Panc1 (cell line): ENCODE results near the gene NDOR1. TPM values are rescaled to one million over a fixed set of nuclear protein-coding genes. Genes with fewer than 3 reads are reported as not detected.

Source experiments
- ATAC-seq: fragments of 200-7000 bp; cut with Tn5 transposase; 2 replicates; pipeline ENCODE4 v1.9.1; 2020; ENCODE audit warnings: mild to moderate bottlenecking, moderate library complexity
- BruUV-seq: library from RNA; stranded (reverse); fragments of 400-500 nt; replicated peaks from 2 replicates; lab custom pipeline; 2021; lab: Mats Ljungman, UMichigan
- CTCF ChIA-PET: fragments of 300-600 bp; sonication (Branson Sonifier 250); formaldehyde crosslinking; loops from one replicate; lab custom pipeline; 2022; ENCODE audit warnings: antibody characterized with exemption; lab: Charles Lee
- POLR2A ChIA-PET: fragments of 300-600 bp; sonication (Branson Sonifier 250); formaldehyde crosslinking; loops from one replicate; lab custom pipeline; 2022; ENCODE audit warnings: antibody characterized with exemption; lab: Charles Lee
- DNase-seq: peaks from one replicate; pipeline ENCODE4 v3.0.0-alpha.2; 2010; ENCODE audit warnings: low read depth, low spot score
- H3K27ac ChIP-seq: 2 replicates; pipeline ENCODE4 v1.5.1; 2011; ENCODE audit warnings: mild to moderate bottlenecking, low read length, inconsistent platforms
- H3K27me3 ChIP-seq: fragments of 200-500 bp; sonication (Bioruptor generic); 2 replicates; pipeline ENCODE4 v1.6.0; 2014; ENCODE audit warnings: low read length, inconsistent platforms; ENCODE audit not compliant: control insufficient read depth, insufficient read depth
- H3K36me3 ChIP-seq: fragments of 200-500 bp; sonication (Bioruptor generic); 2 replicates; pipeline ENCODE4 v1.5.1; 2014; ENCODE audit warnings: inconsistent platforms, mild to moderate bottlenecking, low read length, moderate library complexity; ENCODE audit not compliant: control insufficient read depth, insufficient read depth
- H3K4me1 ChIP-seq: 2 replicates; pipeline ENCODE4 v1.5.1; 2011; ENCODE audit warnings: inconsistent platforms, mild to moderate bottlenecking, low read length, moderate library complexity; ENCODE audit not compliant: control insufficient read depth, insufficient read depth
- H3K4me3 ChIP-seq, 2 experiments: 2 replicates each; pipeline ENCODE4 v1.5.1; 2011 to 2012; ENCODE audit warnings: low read depth in 2 of 2, low read length in 2 of 2, mild to moderate bottlenecking in 2 of 2, inconsistent platforms in 1 of 2, moderate library complexity in 1 of 2
- H3K9me3 ChIP-seq: fragments of 200-500 bp; sonication (Bioruptor generic); 2 replicates; pipeline ENCODE4 v1.5.1; 2014; ENCODE audit warnings: low read depth, mild to moderate bottlenecking, inconsistent platforms, low read length, moderate library complexity; ENCODE audit not compliant: control insufficient read depth, insufficient read depth
- CTCF ChIP-seq: fragments of 450-650 bp; IDR thresholded peaks from 2 replicates; pipeline ENCODE4 v1.5.1; 2017; ENCODE audit warnings: mild to moderate bottlenecking
- POLR2AphosphoS5 ChIP-seq: IDR thresholded peaks from 2 replicates; pipeline ENCODE4 v1.6.1; 2012; ENCODE audit warnings: mild to moderate bottlenecking, low read depth, low read length, moderate library complexity
- REST ChIP-seq, 2 experiments: IDR thresholded peaks; 2 replicates each; pipeline ENCODE4 v1.6.1; 2011 to 2012; ENCODE audit warnings: low read depth in 2 of 2, control low read depth in 1 of 2, low read length in 1 of 2, mild to moderate bottlenecking in 1 of 2, moderate library complexity in 1 of 2; ENCODE audit not compliant: insufficient read depth in 1 of 2
- SIN3A ChIP-seq: IDR thresholded peaks from 2 replicates; pipeline ENCODE4 v1.6.1; 2012; ENCODE audit warnings: low read depth, mild to moderate bottlenecking, low read length, moderate library complexity, borderline replicate concordance; ENCODE audit not compliant: insufficient read depth
- TCF7L2 ChIP-seq: IDR thresholded peaks from 2 replicates; pipeline ENCODE4 v1.6.1; 2011; ENCODE audit warnings: mild to moderate bottlenecking, low read depth, low read length, inconsistent platforms
- in situ Hi-C: cut with HindIII; loops from 2 replicates; pipeline ENCODE4 v1.10.0; 2016; ENCODE audit warnings: low sequenced_read_pairs, low pct_unique_long_range_greater_than_20kb
- intact Hi-C: fragments of 100-400 bp; cut with micrococcal nuclease; formaldehyde crosslinking; loops from one replicate; pipeline ENCODE4 v1.10.0; 2022; ENCODE audit not compliant: unreplicated experiment
- total RNA-seq: library from RNA; stranded (reverse); gene quantifications from one replicate; pipeline ENCODE4 v1.2.1, GENCODE V29; 2021; ENCODE audit not compliant: unreplicated experiment

The NDOR1 gene
- total RNA-seq, 1 experiment from 2014 or later = 15.6 TPM

DNA sequence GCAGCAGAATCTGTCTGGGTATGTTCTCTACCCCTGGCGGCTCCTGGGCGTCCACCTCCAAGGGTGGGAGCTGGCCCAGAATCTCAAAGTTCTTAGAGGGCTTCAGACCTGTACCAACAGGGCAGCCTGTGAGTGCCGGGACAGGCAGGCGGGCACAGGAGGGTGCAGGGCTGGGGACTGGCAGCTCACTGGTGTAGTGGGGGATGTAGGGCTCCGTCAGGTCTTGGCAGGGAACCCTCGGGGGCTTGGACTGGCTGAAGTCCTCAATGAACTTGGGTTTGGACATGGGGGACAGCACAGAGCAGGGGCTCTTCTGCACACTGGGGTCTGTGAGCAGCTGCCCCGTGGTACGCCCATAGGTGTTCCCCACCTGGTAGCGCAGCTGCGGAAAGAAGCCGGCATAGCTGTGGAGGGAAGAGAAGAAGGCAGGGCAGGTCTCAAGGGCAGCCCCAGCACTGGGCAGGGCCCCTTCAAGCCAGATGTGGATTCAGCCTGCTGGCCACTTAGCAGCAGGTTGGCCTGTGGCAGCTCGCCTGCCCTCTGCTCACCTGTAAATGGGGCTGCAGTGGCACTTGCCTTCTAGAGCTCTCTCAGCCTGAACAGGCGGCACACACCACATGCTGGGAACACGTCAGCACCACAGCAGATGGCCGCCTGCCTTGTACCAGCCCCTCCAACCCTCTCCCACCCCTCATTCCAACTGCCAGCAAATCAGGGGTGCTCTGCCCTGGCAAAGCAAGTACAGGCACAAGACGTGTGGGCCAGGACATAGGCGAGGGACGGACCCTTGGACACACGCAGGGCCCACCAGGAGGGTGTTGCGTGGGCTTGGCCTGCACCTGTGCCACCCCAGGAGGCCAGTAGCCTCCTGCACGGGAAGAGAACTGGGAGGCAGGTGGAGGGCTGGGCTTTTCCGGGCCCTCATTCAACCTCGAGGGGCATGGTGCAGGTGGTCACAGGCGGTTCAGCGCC lies 40.2 kb downstream of the NDOR1 start:
- ChIA-PET POLR2A (no interaction called here), CTCF (no interaction called here)
- peaks cover 4% of the 10 kb centered on the region for H3K36me3 ChIP-seq
- intact Hi-C loops (no loop called here), in situ Hi-C loops (no loop called here)
- H3K27me3 ChIP-seq = no peaks in the 10 kb centered on the region
- TF ChIP-seq SIN3A (no peak), REST (IDR thresholded peaks at IDR 0.05; ENCODE audit: insufficient read depth in 1 of 2, low read depth in 2 of 2, low read length in 1 of 2) (no peak), TCF7L2 (no peak), CTCF (no peak), POLR2AphosphoS5 (no peak)
- no peak overlapping the region for H3K4me3 ChIP-seq
- no peak for DNase-seq
- H3K4me1 ChIP-seq = peaks cover 16% of the 10 kb centered on the region
- H3K27ac ChIP-seq = no peak overlapping the region
- ATAC-seq = no peak
- BruUV-seq = no TSS peak
- H3K9me3 ChIP-seq = no peaks in the 10 kb centered on the region

- in situ Hi-C loops = no loop called here
Observed at GRCh38 chr9:137247135-137247915, 41.8 kb downstream of the NDOR1 start.

More at GRCh38 chr9:137247135-137247915, 41.8 kb downstream of the NDOR1 start:
- no TSS peak for BruUV-seq
- H3K27ac ChIP-seq = no peak overlapping the region
- no peak for ATAC-seq
- no peaks in the 10 kb centered on the region for H3K9me3 ChIP-seq
- H3K4me1 ChIP-seq = peaks cover 16% of the 10 kb centered on the region
- CTCF ChIA-PET = interaction anchor here (0.6 kb wide), 1 partner anchor 136 kb away, joined by 3 read pairs; no protein-coding TSS in a partner anchor
- no peaks in the 10 kb centered on the region for H3K27me3 ChIP-seq
- H3K36me3 ChIP-seq = no peaks in the 10 kb centered on the region
- intact Hi-C loops = no loop called here
- H3K4me3 ChIP-seq = no peak overlapping the region
- TF ChIP-seq SIN3A (no peak), POLR2AphosphoS5 (no peak), TCF7L2 (no peak)
- POLR2A ChIA-PET = interaction anchor here (0.6 kb wide), 1 partner anchor 117 kb away, joined by 10 read pairs; no protein-coding TSS in a partner anchor
- DNase-seq = no peak
